Liver (tissue), 9 donors: ENCODE results near the gene SEZ6. TPM values are rescaled to one million over a fixed set of nuclear protein-coding genes. Genes with fewer than 3 reads are reported as not detected.

Experiments
- DNase-seq: peaks from one replicate; pipeline ENCODE4 v3.0.0-alpha.2; 2017; ENCODE audit warnings: low spot score
- H3K27ac ChIP-seq, 2 donors: one replicate each; pipeline ENCODE4 v1.7.0; 2013; ENCODE audit warnings: inconsistent platforms in 2 of 2, low read length in 2 of 2, control low read depth in 1 of 2, low read depth in 1 of 2, mild to moderate bottlenecking in 1 of 2
- H3K27me3 ChIP-seq, 4 donors: one replicate each; pipeline versions ENCODE4 v1.6.1 to v1.7.0; 2013; ENCODE audit warnings: low read length in 3 of 4, inconsistent platforms in 1 of 4, mild to moderate bottlenecking in 1 of 4, moderate library complexity in 1 of 4; ENCODE audit not compliant: control insufficient read depth in 4 of 4, insufficient read depth in 4 of 4
- H3K36me3 ChIP-seq, 4 donors: one replicate each; pipeline versions ENCODE4 v1.6.1 to v1.7.0; 2013; ENCODE audit warnings: low read length in 3 of 4, mild to moderate bottlenecking in 3 of 4, low read depth in 1 of 4, moderate library complexity in 1 of 4; ENCODE audit not compliant: control insufficient read depth in 4 of 4, insufficient read depth in 3 of 4
- H3K4me1 ChIP-seq, 4 donors: one replicate each; pipeline versions ENCODE4 v1.6.1 to v1.7.0; 2013; ENCODE audit warnings: low read length in 3 of 4, mild to moderate bottlenecking in 3 of 4, moderate library complexity in 1 of 4; ENCODE audit not compliant: control insufficient read depth in 4 of 4, insufficient read depth in 4 of 4
- H3K4me3 ChIP-seq, 3 donors: one replicate each; pipeline versions ENCODE4 v1.6.1 to v1.7.0; 2013; ENCODE audit warnings: low read length in 3 of 3, control low read depth in 1 of 3, low read depth in 1 of 3, mild to moderate bottlenecking in 1 of 3
- H3K9ac ChIP-seq, 2 donors: one replicate each; pipeline ENCODE4 v1.7.0; 2013; ENCODE audit warnings: low read length in 2 of 2, mild to moderate bottlenecking in 2 of 2, moderate library complexity in 2 of 2, control low read depth in 1 of 2, low read depth in 1 of 2
- H3K9me3 ChIP-seq, 4 donors: one replicate each; pipeline versions ENCODE4 v1.6.1 to v1.7.0; 2013; ENCODE audit warnings: low read length in 3 of 4; ENCODE audit not compliant: control insufficient read depth in 4 of 4
- EGR1 ChIP-seq, 2 donors: IDR thresholded peaks; 2 replicates each; pipeline ENCODE4 v1.6.1; 2016 to 2018; ENCODE audit warnings: antibody characterized with exemption in 2 of 2, low read depth in 2 of 2
- GABPA ChIP-seq, 2 donors: IDR thresholded peaks in 1 of 2; conservative IDR thresholded peaks in 1 of 2; 2 replicates each; pipeline ENCODE4 v1.6.1; 2016; ENCODE audit warnings: antibody characterized with exemption in 2 of 2, mild to moderate bottlenecking in 1 of 2, moderate library complexity in 1 of 2
- HNF4A ChIP-seq, 2 donors: conservative IDR thresholded peaks; 2 replicates each; pipeline ENCODE4 v1.6.1; 2016; ENCODE audit warnings: antibody characterized with exemption in 2 of 2, mild to moderate bottlenecking in 2 of 2
- HNF4G ChIP-seq: IDR thresholded peaks from 2 replicates; pipeline ENCODE4 v1.6.1; 2016; ENCODE audit warnings: antibody characterized with exemption
- JUND ChIP-seq, 2 donors: IDR thresholded peaks; 2 replicates each; pipeline ENCODE4 v1.6.1; 2016; ENCODE audit warnings: antibody characterized with exemption in 2 of 2
- MAX ChIP-seq: IDR thresholded peaks from 2 replicates; pipeline ENCODE4 v1.6.1; 2016; ENCODE audit warnings: antibody characterized with exemption
- NR2F2 ChIP-seq: IDR thresholded peaks from 2 replicates; pipeline ENCODE4 v1.6.1; 2016; ENCODE audit warnings: antibody characterized with exemption
- RAD21 ChIP-seq, 2 donors: IDR thresholded peaks; 2 replicates each; pipeline ENCODE4 v1.6.1; 2016; ENCODE audit warnings: antibody characterized with exemption in 2 of 2, mild to moderate bottlenecking in 2 of 2
- REST ChIP-seq: IDR thresholded peaks from 2 replicates; pipeline ENCODE4 v1.6.1; 2016; ENCODE audit warnings: antibody characterized with exemption, mild to moderate bottlenecking
- RXRA ChIP-seq, 2 donors: IDR thresholded peaks; 2 replicates each; pipeline ENCODE4 v1.6.1; 2017 to 2018; ENCODE audit warnings: antibody characterized with exemption in 2 of 2, mild to moderate bottlenecking in 1 of 2
- SP1 ChIP-seq: IDR thresholded peaks from 2 replicates; pipeline ENCODE4 v1.6.1; 2018; ENCODE audit warnings: antibody characterized with exemption, mild to moderate bottlenecking
- TAF1 ChIP-seq: conservative IDR thresholded peaks from 2 replicates; pipeline ENCODE4 v1.6.1; 2016; ENCODE audit warnings: antibody characterized with exemption, mild to moderate bottlenecking
- YY1 ChIP-seq: IDR thresholded peaks from 2 replicates; pipeline ENCODE4 v1.6.1; 2016; ENCODE audit warnings: antibody characterized with exemption, mild to moderate bottlenecking
- ZBTB33 ChIP-seq: IDR thresholded peaks from 2 replicates; pipeline ENCODE4 v1.6.1; 2016; ENCODE audit warnings: antibody characterized with exemption
- WGBS: extraction: QIAGEN DNeasy Blood & Tissue Kit; methylation state at CpG from one replicate; pipeline ENCODE4 v1.1.7; 2013; 5-methylcytosine and 5-hydroxymethylcytosine counted together
- polyA plus RNA-seq, 2 donors: library from polyadenylated mRNA; stranded (reverse) in 1 of 2; unstranded in 1 of 2; fragments of 200-250 nt in 1 of 2; fragments of >200 nt in 1 of 2; fragmentation: Nextera tagmentation in 1 of 2; extraction: Ambion mirVana in 1 of 2; gene quantifications; one replicate each; pipeline versions ENCODE4 v1.2.1 to v1.2.3, GENCODE V29; 2013 to 2015
- total RNA-seq, 2 donors: library from RNA; depleted of rRNA; stranded (reverse); fragments of >200 nt; gene quantifications; one replicate each; pipeline ENCODE4 v1.2.3, GENCODE V29; 2014
- TF ChIP-seq, protein P1 (sequence below): IDR thresholded peaks from 2 replicates; pipeline ENCODE4 v1.6.1; 2016; ENCODE audit warnings: antibody characterized with exemption
- donor health status: healthy.
- donor health status: healthy.
- donor health status: healthy.
- donor health status: healthy.
- donor health status: healthy.

The SEZ6 gene
- total and polyA plus RNA-seq, 4 donors = 0.39 TPM; not detected in 3

DNA sequence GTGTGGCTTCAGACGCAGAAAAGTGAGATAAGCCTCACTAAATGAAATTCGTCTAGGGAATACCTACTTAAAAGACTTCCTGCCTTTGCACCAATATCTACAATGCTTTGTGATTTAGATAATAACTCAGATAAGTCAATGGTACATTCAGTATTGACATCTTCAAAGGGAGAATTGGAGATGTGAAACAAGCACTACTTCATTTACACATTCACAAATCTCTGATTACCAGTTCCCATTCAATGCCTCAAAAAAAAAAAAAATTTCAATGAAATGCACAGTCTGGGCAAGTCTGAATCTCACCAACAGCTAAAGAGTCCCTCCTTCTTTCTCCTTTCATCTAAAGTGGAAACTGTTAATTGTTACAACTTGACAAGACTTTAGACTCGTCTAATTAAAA lies 58.2 kb downstream of the SEZ6 start:
- Histone ChIP-seq H3K9ac (peak overlapping the region in 1 of 2 donors; percentile 30), H3K27ac (no peak overlapping the region), H3K4me1 (peaks cover 3 to 23% (median 18%) of the 10 kb centered on the region in 4 donors), H3K4me3 (no peak overlapping the region), H3K9me3 (no peaks in the 10 kb centered on the region), H3K27me3 (no peaks in the 10 kb centered on the region), H3K36me3 (peaks cover 0 to 3% (median 1%) of the 10 kb centered on the region in 4 donors)
- DNase-seq = no peak
- WGBS = 70% methylated on average over 3 of the region's 3 CpGs
- TF ChIP-seq JUND (IDR thresholded peaks at IDR 0.05) = no peak
- no peak for TF ChIP-seq GABPA (IDR thresholded peaks at IDR 0.05 in 1 of 2, conservative IDR thresholded peaks at IDR 0.05 in 1 of 2)
- TF ChIP-seq, protein P1, sequence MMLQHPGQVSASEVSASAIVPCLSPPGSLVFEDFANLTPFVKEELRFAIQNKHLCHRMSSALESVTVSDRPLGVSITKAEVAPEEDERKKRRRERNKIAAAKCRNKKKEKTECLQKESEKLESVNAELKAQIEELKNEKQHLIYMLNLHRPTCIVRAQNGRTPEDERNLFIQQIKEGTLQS = no peak
- TF ChIP-seq SP1 = no peak
- TF ChIP-seq YY1 = no peak
- no peak for TF ChIP-seq RAD21 (IDR thresholded peaks at IDR 0.05)
- TF ChIP-seq TAF1 = no peak
- no peak for TF ChIP-seq ZBTB33
- TF ChIP-seq REST = no peak
- TF ChIP-seq HNF4G = no peak
- no peak for TF ChIP-seq NR2F2
- TF ChIP-seq EGR1 (IDR thresholded peaks at IDR 0.05; ENCODE audit: low read depth in 2 of 2) = no peak
- no peak for TF ChIP-seq MAX
- no peak for TF ChIP-seq RXRA (IDR thresholded peaks at IDR 0.05)

- Histone ChIP-seq H3K27me3 (no peaks in the 10 kb centered on the region), H3K4me1 (peaks cover 3 to 26% (median 19%) of the 10 kb centered on the region in 4 donors), H3K4me3 (no peak overlapping the region), H3K27ac (no peak overlapping the region), H3K9me3 (no peaks in the 10 kb centered on the region), H3K36me3 (peaks cover 0 to 3% (median 1%) of the 10 kb centered on the region in 4 donors), H3K9ac (no peak overlapping the region)
- 76% methylated on average over 4 of the region's 4 CpGs for WGBS
- DNase-seq = no peak
- TF ChIP-seq TAF1 (no peak), RAD21 (IDR thresholded peaks at IDR 0.05) (no peak), HNF4A (conservative IDR thresholded peaks at IDR 0.05) (no peak)
These were observed 59.6 kb downstream of the SEZ6 start for GRCh38 chr17:28946239-28946638.
